Measurements from ENCODE around the gene LRP6. TPM values are rescaled to one million over a fixed set of nuclear protein-coding genes. Genes with fewer than 3 reads are reported as not detected.

Gene LRP6
- total and polyA plus RNA-seq, 12 donors = 3.5 to 31.9 (median 17.5) TPM

DNA sequence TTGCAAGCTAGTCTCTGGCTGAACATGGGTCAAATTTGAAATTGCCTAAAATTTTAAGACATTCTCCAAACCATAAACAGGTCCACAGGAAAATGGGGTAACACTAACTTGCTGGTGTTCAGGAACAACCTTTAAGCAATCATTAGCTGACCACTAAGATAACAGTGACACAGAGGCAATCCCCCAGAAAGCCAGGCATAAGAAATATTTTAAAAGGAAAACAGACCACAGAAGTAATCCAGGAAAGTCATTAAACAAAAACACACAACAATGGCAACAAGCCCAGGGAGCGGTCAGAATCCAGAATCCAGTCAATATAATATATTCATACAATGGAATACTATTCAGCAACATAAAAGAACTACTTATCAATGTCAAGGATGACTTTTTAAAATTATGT lies 59.1 kb downstream of the LRP6 start:
- intact Hi-C loops (cut with DNase I) = no loop called here
- TF ChIP-seq, protein P1, sequence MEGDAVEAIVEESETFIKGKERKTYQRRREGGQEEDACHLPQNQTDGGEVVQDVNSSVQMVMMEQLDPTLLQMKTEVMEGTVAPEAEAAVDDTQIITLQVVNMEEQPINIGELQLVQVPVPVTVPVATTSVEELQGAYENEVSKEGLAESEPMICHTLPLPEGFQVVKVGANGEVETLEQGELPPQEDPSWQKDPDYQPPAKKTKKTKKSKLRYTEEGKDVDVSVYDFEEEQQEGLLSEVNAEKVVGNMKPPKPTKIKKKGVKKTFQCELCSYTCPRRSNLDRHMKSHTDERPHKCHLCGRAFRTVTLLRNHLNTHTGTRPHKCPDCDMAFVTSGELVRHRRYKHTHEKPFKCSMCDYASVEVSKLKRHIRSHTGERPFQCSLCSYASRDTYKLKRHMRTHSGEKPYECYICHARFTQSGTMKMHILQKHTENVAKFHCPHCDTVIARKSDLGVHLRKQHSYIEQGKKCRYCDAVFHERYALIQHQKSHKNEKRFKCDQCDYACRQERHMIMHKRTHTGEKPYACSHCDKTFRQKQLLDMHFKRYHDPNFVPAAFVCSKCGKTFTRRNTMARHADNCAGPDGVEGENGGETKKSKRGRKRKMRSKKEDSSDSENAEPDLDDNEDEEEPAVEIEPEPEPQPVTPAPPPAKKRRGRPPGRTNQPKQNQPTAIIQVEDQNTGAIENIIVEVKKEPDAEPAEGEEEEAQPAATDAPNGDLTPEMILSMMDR (IDR thresholded peaks at IDR 0.05) = no peak
- TF ChIP-seq POLR2A (IDR thresholded peaks at IDR 0.05) = no peak
- Histone ChIP-seq H3K4me3 (no peak overlapping the region), H3K4me1 (replicated peaks in 1 of 2) (peaks cover 4% of the 10 kb centered on the region in 2 donors), H3K36me3 (replicated peaks in 1 of 2) (no peaks in the 10 kb centered on the region), H3K27ac (no peak overlapping the region), H3K27me3 (no peaks in the 10 kb centered on the region), H3K9me3 (replicated peaks in 1 of 3) (no peaks in the 10 kb centered on the region)
- no peak for DNase-seq
- 93 to 100% (median 98%) methylated on average over 1 of the region's 1 CpG for WGBS, 4 donors

DNA sequence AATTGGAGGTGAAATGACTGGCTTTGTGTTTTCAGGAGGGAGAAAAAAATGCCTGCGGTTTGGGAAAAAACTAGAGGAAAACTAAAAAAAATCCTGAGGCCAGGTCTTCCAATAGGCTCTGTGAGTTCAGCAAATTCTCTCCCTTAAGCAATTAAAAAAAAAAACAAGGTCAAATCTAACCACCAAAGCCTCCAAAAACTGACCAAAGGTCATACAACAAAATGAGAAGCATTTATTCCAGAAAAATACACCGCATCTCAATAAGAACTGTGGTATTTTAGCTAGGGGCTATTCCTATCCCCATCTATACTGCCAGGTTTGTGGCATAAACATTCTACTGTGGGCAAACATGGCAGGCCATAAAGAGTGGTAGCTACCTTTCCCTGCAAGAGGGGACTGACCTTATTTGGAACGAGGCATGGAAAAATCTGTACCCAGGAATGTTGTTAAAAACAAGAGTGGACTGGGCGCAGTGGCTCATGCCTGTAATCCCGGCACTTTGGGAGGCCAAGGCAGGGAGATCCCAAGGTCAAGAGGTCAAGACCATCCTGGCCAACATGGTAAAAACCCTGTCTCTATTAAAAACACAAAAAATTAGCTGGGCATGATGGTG lies 60.0 kb downstream of the LRP6 start:
- Histone ChIP-seq H3K27me3 (no peaks in the 10 kb centered on the region), H3K4me1 (replicated peaks in 1 of 2) (peaks cover 4% of the 10 kb centered on the region in 2 donors), H3K4me3 (no peak overlapping the region), H3K36me3 (replicated peaks in 1 of 2) (no peaks in the 10 kb centered on the region), H3K9me3 (replicated peaks in 1 of 3) (no peaks in the 10 kb centered on the region), H3K27ac (no peak overlapping the region)
- TF ChIP-seq, protein P1 (IDR thresholded peaks at IDR 0.05) = no peak
- TF ChIP-seq POLR2A (IDR thresholded peaks at IDR 0.05) = no peak
- 76 to 79% (median 78%) methylated on average over 5 of the region's 5 CpGs for WGBS, 4 donors
- intact Hi-C loops (cut with DNase I) = no loop called here
- DNase-seq = no peak

DNA sequence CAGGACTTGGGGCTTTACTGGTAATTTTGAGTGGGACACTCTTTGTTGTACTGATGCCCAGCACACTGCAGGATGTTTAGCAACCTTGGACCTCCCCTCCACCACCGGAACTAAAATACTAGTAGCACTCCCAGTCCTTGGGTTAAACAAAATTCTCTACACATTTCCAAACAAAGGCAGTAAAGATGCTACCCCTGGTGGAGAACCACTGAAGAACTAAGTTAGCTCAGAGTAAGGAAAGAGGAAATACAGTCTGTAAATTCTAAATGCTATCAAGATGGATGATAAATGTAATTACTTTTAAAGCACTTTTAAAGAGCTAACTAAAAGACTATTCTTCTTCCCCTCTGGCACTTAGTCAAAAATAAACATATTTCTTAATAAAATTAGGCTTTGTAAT lies 64.1 kb downstream of the LRP6 start:
- peaks cover 4% of the 10 kb centered on the region in 2 donors for H3K4me1 ChIP-seq (replicated peaks in 1 of 2)
- WGBS, 4 donors = 43 to 89% (median 81%) methylated on average over 1 of the region's 1 CpG
- H3K27ac ChIP-seq = no peak overlapping the region
- no peak overlapping the region for H3K4me3 ChIP-seq
- TF ChIP-seq POLR2A (IDR thresholded peaks at IDR 0.05) = no peak
- TF ChIP-seq, protein P1 (IDR thresholded peaks at IDR 0.05) = no peak
- H3K27me3 ChIP-seq = no peaks in the 10 kb centered on the region
- intact Hi-C loops (cut with DNase I) = no loop called here
- H3K9me3 ChIP-seq (replicated peaks in 1 of 3) = no peaks in the 10 kb centered on the region
- H3K36me3 ChIP-seq (replicated peaks in 1 of 2) = no peaks in the 10 kb centered on the region
- no peak for DNase-seq

DNA sequence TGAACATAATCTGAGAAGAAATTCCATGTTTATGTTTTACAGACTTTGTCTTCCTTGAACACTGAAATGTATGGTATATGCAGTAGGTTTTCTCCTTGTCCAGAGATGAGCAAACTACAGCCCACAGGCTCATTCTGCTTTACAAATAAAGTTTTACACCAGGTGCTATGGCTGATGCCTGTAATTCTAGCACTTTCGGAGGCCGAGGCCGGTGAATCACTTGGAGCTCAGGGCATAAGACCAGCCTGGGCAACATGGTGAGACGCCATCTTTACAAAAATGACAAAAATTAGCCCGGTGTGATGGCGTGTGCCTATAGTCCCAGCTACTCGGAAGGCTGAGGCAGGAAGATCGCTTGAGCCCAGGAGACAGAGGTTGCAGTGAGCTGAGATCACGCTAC lies 64.7 kb downstream of the LRP6 start:
- no peaks in the 10 kb centered on the region for H3K9me3 ChIP-seq (replicated peaks in 1 of 3)
- 90 to 98% (median 96%) methylated on average over 9 of the region's 9 CpGs for WGBS, 4 donors
- H3K36me3 ChIP-seq (replicated peaks in 1 of 2) = no peaks in the 10 kb centered on the region
- intact Hi-C loops (cut with DNase I) = no loop called here
- no peaks in the 10 kb centered on the region for H3K27me3 ChIP-seq
- no peak for DNase-seq
- H3K4me3 ChIP-seq = no peak overlapping the region
- TF ChIP-seq POLR2A (IDR thresholded peaks at IDR 0.05) = no peak
- TF ChIP-seq, protein P1 (IDR thresholded peaks at IDR 0.05) = no peak
- H3K27ac ChIP-seq = no peak overlapping the region
- peaks cover 4% of the 10 kb centered on the region in 2 donors for H3K4me1 ChIP-seq (replicated peaks in 1 of 2)

Data from adrenal gland (tissue), 12 donors.